Measurements from ENCODE around the gene ZNF423. TPM values are rescaled to one million over a fixed set of nuclear protein-coding genes. Genes with fewer than 3 reads are reported as not detected.

The ZNF423 gene
- polyA plus RNA-seq, 1 experiment = 0.11 TPM

DNA sequence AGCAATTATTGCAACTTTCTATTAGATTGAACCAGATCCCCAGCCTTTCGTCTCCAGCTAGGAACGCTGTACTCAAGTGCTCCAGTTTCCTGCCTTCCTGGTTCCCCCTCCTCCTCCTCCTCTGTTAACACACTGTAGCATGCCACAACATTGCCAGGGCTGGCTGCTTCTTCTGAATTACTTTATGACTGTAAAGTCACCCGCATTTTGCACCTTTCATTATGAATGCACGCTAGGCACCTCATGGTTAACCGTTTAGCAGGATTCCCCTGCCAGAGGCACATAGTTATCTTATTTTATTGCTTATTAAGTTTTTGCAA is 4.5 kb downstream of the ZNF423 start:
- CTCF ChIA-PET = interaction anchor here (0.6 kb wide), 1 partner anchor 363 kb away, joined by 7 read pairs; no protein-coding TSS in a partner anchor
- DNase-seq (ENCODE audit: low read depth, low spot score) = no peak
- H3K4me3 ChIP-seq (ENCODE audit: low read depth, low read length) = no peak overlapping the region
- no peak overlapping the region for H3K27ac ChIP-seq (ENCODE audit: low read depth, low read length)
- H3K9me3 ChIP-seq (ENCODE audit: control insufficient read depth, insufficient read depth, low read length) = no peaks in the 10 kb centered on the region; the same call in 1 of the 2 replicates
- TF ChIP-seq, protein P1, sequence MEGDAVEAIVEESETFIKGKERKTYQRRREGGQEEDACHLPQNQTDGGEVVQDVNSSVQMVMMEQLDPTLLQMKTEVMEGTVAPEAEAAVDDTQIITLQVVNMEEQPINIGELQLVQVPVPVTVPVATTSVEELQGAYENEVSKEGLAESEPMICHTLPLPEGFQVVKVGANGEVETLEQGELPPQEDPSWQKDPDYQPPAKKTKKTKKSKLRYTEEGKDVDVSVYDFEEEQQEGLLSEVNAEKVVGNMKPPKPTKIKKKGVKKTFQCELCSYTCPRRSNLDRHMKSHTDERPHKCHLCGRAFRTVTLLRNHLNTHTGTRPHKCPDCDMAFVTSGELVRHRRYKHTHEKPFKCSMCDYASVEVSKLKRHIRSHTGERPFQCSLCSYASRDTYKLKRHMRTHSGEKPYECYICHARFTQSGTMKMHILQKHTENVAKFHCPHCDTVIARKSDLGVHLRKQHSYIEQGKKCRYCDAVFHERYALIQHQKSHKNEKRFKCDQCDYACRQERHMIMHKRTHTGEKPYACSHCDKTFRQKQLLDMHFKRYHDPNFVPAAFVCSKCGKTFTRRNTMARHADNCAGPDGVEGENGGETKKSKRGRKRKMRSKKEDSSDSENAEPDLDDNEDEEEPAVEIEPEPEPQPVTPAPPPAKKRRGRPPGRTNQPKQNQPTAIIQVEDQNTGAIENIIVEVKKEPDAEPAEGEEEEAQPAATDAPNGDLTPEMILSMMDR (IDR thresholded peaks at IDR 0.05; ENCODE audit: low read depth, low read length) = no peak
- peaks cover 29% of the 10 kb centered on the region for H3K27me3 ChIP-seq (ENCODE audit: control insufficient read depth, insufficient read depth, low read length)
- POLR2A ChIA-PET = no interaction called here

DNA sequence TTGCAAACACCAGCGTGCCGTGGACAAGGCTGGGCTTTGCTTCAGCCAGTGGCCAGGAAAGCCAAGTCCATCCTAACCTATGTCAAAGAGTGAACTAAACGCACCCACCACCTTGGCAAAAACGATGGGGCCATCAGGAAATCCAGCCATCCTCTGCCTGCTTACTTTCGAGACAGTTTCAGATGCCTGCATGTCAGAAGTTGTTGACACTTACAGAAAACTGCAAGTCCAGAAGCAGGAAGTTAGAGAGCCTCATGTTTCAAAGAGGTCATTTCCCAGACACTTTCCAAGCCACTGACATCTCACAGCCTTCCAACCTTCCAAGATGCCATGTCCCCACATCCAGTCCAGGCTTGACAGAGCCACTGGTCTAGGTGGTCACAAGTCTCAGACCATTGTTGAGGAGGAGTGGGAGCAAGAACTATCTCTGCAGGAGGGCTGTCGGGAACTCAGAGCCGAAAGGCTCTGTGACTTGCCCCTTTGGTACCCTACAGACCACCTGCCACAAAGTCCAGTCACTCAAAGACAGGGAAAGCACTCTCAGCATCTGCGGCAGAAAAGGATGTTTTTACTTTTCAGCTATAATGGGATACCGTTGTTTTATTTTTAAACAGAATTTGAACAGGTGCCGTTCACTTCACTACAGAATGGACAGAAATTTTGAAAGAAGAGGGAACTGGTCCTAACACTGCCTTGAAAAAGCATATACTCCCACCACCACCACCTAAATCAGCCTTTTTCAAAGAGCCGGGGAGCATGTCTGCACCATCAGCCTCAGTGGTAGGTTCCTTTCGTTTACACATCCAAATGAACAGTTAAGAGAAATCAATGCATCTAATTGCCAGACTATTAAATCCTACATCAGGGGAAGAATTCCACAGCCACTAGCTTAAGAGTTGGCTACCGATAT is 5.1 kb downstream of the ZNF423 start:
- peaks cover 27% of the 10 kb centered on the region for H3K27me3 ChIP-seq (ENCODE audit: control insufficient read depth, insufficient read depth, low read length)
- TF ChIP-seq, protein P1 (IDR thresholded peaks at IDR 0.05; ENCODE audit: low read depth, low read length) = no peak
- ChIA-PET CTCF (no interaction called here), POLR2A (no interaction called here)
- H3K9me3 ChIP-seq (ENCODE audit: control insufficient read depth, insufficient read depth, low read length) = no peaks in the 10 kb centered on the region; the same call in 1 of the 2 replicates
- H3K4me3 ChIP-seq (ENCODE audit: low read depth, low read length) = no peak overlapping the region
- DNase-seq (ENCODE audit: low read depth, low spot score) = no peak
- no peak overlapping the region for H3K27ac ChIP-seq (ENCODE audit: low read depth, low read length)

DNA sequence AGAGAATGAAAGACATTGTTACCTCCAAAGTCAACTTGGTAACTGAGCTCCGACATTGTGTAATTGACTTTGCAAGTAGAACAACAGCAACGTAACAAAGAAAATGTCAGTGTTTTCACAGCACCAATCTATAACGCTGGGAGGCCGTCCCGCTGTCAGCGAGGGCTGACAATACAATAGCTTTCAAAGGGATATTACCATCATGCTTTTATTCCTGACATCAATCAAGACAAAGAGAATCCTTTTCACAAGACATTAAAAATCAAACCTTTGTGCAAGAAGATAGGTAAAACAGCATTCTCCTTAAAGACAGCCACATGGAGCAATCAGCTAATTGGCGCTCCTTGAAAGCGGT is 6.2 kb downstream of the ZNF423 start:
- Histone ChIP-seq H3K4me3 (ENCODE audit: low read depth, low read length) (no peak overlapping the region), H3K27me3 (ENCODE audit: control insufficient read depth, insufficient read depth, low read length) (peaks cover 27% of the 10 kb centered on the region), H3K9me3 (ENCODE audit: control insufficient read depth, insufficient read depth, low read length) (no peaks in the 10 kb centered on the region; the same call in 1 of the 2 replicates), H3K27ac (ENCODE audit: low read depth, low read length) (no peak overlapping the region)
- DNase-seq (ENCODE audit: low read depth, low spot score) = no peak
- ChIA-PET CTCF (no interaction called here), POLR2A (no interaction called here)
- TF ChIP-seq, protein P1 (IDR thresholded peaks at IDR 0.05; ENCODE audit: low read depth, low read length) = no peak

DNA sequence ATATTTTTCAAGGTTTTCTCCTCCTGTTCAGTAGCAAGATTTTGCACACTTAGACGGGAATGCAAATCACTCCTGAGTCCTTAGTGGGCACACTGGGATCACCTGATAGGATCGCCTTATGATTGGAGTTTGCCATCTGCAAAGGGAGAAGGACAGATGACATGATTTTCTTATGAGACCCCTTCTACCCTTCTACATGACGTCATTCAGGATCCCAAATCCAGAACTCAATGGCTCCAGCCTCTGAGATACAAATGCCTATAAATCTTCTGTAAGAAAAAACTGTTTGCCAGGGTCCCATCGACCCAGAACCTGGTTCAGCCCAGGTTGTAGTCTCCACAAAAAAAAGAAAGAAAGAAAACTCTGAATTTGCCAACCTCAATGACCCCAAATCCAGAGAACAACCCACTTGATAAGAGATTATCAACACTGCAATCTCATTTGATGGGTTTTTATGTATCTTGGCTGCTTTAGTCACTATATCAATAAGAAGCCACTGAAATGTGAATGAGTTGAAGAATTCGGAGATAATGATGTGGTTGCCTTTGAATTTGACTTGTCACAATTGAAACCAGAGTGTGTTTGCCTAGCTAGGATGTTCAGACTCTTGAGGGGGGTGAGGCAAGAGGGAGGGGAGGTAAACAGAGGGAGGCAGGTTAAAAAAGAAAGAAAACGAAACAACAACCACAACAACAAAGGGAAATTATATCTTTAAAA is 6.7 kb downstream of the ZNF423 start:
- CTCF ChIA-PET = no interaction called here
- no peak for DNase-seq (ENCODE audit: low read depth, low spot score)
- H3K4me3 ChIP-seq (ENCODE audit: low read depth, low read length) = no peak overlapping the region
- no peaks in the 10 kb centered on the region; the same call in 1 of the 2 replicates for H3K9me3 ChIP-seq (ENCODE audit: control insufficient read depth, insufficient read depth, low read length)
- peaks cover 22% of the 10 kb centered on the region for H3K27me3 ChIP-seq (ENCODE audit: control insufficient read depth, insufficient read depth, low read length)
- TF ChIP-seq, protein P1 (IDR thresholded peaks at IDR 0.05; ENCODE audit: low read depth, low read length) = no peak
- H3K27ac ChIP-seq (ENCODE audit: low read depth, low read length) = no peak overlapping the region
- POLR2A ChIA-PET = no interaction called here

DNA sequence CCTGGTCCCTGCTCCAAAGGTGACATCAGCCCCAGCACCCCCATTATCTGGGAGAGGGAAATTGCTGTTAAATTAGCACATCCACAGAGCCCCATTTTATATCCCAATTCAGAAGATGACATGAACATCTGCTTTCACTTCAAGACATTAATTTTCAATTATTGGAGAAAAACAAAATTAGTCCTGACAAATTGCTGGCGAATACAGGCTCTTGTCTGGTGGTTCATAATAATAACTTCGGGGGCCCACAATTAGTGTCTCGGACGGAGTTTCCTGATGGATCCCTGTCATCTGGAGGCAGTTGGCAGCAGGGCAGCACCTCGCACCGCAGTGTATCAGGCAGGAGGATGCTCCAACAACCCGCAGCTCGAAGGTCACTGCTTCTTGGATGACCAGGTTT is 7.4 kb downstream of the ZNF423 start:
- TF ChIP-seq, protein P1 (IDR thresholded peaks at IDR 0.05; ENCODE audit: low read depth, low read length) = no peak
- Histone ChIP-seq H3K27me3 (ENCODE audit: control insufficient read depth, insufficient read depth, low read length) (peaks cover 15% of the 10 kb centered on the region), H3K27ac (ENCODE audit: low read depth, low read length) (no peak overlapping the region), H3K4me3 (ENCODE audit: low read depth, low read length) (no peak overlapping the region), H3K9me3 (ENCODE audit: control insufficient read depth, insufficient read depth, low read length) (no peaks in the 10 kb centered on the region)
- ChIA-PET POLR2A (no interaction called here), CTCF (no interaction called here)
- DNase-seq (ENCODE audit: low read depth, low spot score) = no peak
